Mammary epithelial cell (primary cell): Measurements from ENCODE around the gene DGKI.

ENCODE experiments used
- EZH2 ChIP-seq: IDR thresholded peaks from 2 replicates; pipeline ENCODE4 v1.6.1; 2012; ENCODE audit warnings: low read length, inconsistent platforms, borderline replicate concordance
- TF ChIP-seq, protein P1 (sequence below), 2 donors: IDR thresholded peaks in 1 of 2; conservative IDR thresholded peaks in 1 of 2; 2 replicates each; pipeline ENCODE4 v1.5.1; 2011 to 2012; ENCODE audit warnings: inconsistent platforms in 2 of 2, low read length in 2 of 2, mild to moderate bottlenecking in 2 of 2, control low read depth in 1 of 2, low read depth in 1 of 2; ENCODE audit not compliant: insufficient read depth in 1 of 2; ENCODE audit errors: extremely low read depth in 1 of 2

DNA sequence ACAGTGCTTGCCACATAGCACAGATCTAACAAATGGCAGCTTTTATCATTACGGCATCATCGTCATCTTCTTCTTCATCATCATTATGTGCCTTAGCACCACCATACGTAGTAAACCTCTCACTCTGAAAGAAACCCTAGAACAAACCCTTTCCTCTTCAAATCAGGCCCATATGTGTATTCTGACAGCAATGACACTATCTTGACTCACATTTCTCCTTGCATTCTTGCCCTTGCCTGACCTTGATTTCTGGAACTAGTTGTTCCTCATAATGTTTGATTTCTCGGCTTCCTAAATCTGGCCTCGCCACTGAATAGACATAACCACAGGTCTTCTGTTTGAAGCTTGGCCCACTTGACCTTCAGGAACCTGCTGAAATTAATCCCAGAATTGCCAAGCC is 115.3 kb downstream of the DGKI start:
- TF ChIP-seq, protein P1, sequence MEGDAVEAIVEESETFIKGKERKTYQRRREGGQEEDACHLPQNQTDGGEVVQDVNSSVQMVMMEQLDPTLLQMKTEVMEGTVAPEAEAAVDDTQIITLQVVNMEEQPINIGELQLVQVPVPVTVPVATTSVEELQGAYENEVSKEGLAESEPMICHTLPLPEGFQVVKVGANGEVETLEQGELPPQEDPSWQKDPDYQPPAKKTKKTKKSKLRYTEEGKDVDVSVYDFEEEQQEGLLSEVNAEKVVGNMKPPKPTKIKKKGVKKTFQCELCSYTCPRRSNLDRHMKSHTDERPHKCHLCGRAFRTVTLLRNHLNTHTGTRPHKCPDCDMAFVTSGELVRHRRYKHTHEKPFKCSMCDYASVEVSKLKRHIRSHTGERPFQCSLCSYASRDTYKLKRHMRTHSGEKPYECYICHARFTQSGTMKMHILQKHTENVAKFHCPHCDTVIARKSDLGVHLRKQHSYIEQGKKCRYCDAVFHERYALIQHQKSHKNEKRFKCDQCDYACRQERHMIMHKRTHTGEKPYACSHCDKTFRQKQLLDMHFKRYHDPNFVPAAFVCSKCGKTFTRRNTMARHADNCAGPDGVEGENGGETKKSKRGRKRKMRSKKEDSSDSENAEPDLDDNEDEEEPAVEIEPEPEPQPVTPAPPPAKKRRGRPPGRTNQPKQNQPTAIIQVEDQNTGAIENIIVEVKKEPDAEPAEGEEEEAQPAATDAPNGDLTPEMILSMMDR (conservative IDR thresholded peaks at IDR 0.05 in 1 of 2, IDR thresholded peaks at IDR 0.05 in 1 of 2; ENCODE audit: extremely low read depth in 1 of 2, insufficient read depth in 1 of 2, low read depth in 1 of 2, low read length in 2 of 2) = no peak
- no peak for TF ChIP-seq EZH2
